Activated T-cell treated with anti-CD3 and anti-CD28 coated beads, Interleukin-2, amount 50 U/mL, for 48 hours (primary cell): ENCODE data around the gene PRDX6.
"Not testable (repeated sequence)": the region's sequence is repeated elsewhere in the genome, so short reads cannot be mapped to it uniquely, and the experiment has no call there.

Experiments
- DNase-seq, 2 experiments: peaks; one replicate each; pipeline ENCODE4 v3.0.0-alpha.2; 2020

PRDX6 gene

GRCh38 chr1:173469656-173470055, 7.5 kb upstream of the PRDX6 start:
- DNase-seq, result no peak

GRCh38 chr1:173470608-173471007, 6.5 kb upstream of the PRDX6 start:
- no peak for DNase-seq

- DNase-seq, result no peak
Observed at GRCh38 chr1:173473599-173474011, 3.5 kb upstream of the PRDX6 start.

GRCh38 chr1:173474097-173474779, 2.9 kb upstream of the PRDX6 start:
- DNase-seq, result no peak

- not testable (repeated sequence) for DNase-seq
Observed at GRCh38 chr1:173474780-173475421, 2.2 kb upstream of the PRDX6 start.

GRCh38 chr1:173475564-173476196, 1.5 kb upstream of the PRDX6 start:
- DNase-seq, result peak; percentile 35 to 36

- DNase-seq, result no peak
Observed at GRCh38 chr1:173476197-173476664, 904 bp upstream of the PRDX6 start.

- peak; percentile 88 to 90 for DNase-seq
Observed at GRCh38 chr1:173476665-173477285, 360 bp upstream of the PRDX6 start.

GRCh38 chr1:173478094-173478674, 1.0 kb downstream of the PRDX6 start:
- DNase-seq, result peak in 1 of 2 experiments; percentile 26

GRCh38 chr1:173479649-173480048, 2.5 kb downstream of the PRDX6 start:
- no peak for DNase-seq

- no peak for DNase-seq
Observed at GRCh38 chr1:173481195-173481772, 4.1 kb downstream of the PRDX6 start.

- DNase-seq, result no peak
Observed at GRCh38 chr1:173482683-173483082, 5.5 kb downstream of the PRDX6 start.

- DNase-seq, result no peak
Observed at GRCh38 chr1:173484276-173484675, 7.1 kb downstream of the PRDX6 start.

GRCh38 chr1:173485401-173485800, 8.3 kb downstream of the PRDX6 start:
- DNase-seq, result no peak

GRCh38 chr1:173488001-173488400, 10.9 kb downstream of the PRDX6 start:
- DNase-seq, result no peak

- no peak for DNase-seq
Observed at GRCh38 chr1:173489149-173489600, 12.0 kb downstream of the PRDX6 start.

GRCh38 chr1:173489929-173490328, 12.8 kb downstream of the PRDX6 start:
- DNase-seq, result no peak

- no peak for DNase-seq
Observed at GRCh38 chr1:173491508-173491907, 14.4 kb downstream of the PRDX6 start.

- DNase-seq, result not testable (repeated sequence)
Observed at GRCh38 chr1:173493125-173493524, 16.0 kb downstream of the PRDX6 start.

- no peak for DNase-seq
Observed at GRCh38 chr1:173495609-173496267, 18.6 kb downstream of the PRDX6 start.

GRCh38 chr1:173496757-173497320, 19.7 kb downstream of the PRDX6 start:
- no peak for DNase-seq

- no peak for DNase-seq
Observed at GRCh38 chr1:173499729-173500128, 22.6 kb downstream of the PRDX6 start.
